HG03175 (cell line): Measurements from ENCODE around the gene FARP1.

ENCODE experiments used
- ATAC-seq: cut with Tn5 transposase; IDR thresholded peaks from one replicate; pipeline ENCODE4 v1.9.1; 2021; ENCODE audit warnings: mild to moderate bottlenecking, moderate library complexity; ENCODE audit not compliant: unreplicated experiment

The FARP1 gene

DNA sequence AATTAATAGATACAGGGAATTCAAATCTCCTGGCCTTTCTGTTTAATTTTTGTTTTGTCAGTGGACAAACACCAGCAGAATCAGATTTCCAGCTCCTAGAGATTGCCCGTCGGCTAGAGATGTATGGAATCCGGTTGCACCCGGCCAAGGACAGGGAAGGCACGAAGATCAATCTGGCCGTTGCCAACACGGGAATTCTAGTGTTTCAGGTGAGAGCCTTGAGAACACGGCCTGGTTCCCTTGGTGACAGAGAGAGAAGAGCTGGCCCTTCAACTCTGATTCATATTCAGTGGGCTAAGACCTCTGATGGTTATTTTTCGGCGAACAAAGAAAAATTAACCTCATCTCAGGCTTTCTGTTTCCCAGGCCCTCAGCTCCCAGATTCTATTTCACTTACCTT lies 242.7 kb downstream of the FARP1 start:
- ATAC-seq = no peak

DNA sequence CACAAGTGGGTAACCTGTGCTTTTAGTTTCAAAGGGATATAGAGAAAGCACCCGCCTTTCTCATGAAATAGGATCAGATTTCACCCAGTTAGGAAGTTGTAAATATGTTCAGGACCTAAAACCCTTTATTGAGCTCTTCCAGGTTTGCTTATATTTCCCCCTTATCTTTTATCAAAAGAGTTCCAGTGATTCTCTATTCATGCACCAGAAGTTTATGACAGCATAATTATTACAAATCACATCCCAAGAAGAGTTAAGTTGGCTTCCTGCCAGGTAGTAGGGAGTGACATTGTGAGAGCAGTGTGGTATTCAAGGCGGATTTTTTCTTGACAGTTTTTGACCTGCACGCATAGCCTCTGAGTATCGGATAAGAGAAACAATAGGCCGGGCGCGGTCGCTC lies 243.7 kb downstream of the FARP1 start:
- ATAC-seq = no peak

DNA sequence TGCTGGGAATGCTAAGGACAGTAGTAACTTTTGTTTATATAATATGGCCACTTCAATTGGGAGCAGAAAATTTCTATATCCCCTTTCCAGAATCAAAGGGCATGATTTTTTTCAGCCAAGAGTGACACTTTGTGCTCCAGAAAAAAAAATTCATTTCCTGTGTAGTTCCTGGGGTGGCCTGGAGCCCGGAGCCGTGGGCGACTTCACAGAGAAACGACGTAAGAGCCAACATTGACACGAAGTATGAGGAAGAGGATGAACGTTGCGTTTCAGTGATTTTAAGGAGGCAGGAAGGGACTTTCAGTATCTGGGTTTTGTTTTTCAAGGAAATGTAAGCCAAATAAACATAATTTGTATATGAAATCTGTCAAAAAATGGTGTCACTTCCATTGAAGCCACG lies 246.4 kb downstream of the FARP1 start:
- ATAC-seq = no peak

DNA sequence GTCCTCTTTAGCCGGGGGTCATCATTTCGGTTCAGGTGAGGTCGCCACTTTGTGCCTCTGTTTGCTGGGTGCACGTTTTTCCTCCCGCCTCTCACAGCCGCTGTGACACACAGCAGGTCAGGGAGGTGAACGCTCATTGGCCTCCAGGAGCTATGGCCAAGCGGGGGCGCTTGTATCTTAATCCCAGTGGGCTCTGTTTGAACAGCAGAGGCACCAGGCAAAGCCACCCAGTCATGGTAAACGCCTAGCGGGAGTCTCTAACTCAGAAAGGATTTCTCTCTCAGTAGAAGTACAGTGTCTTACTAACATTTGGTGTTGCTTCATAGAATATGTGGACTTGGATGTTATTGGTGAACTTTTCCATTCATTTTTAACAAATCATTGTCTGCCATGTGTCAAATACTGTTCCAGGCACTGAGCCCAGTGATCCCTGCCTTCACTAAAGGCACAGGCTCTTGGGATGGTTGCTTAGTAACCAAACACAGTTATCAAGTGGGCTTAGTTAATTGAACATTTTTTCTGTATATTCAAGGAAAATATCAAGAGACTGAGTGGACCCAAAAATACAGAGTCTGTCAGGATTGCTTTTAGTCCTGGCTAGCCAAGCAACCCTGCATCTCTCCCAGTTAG lies 247.3 kb downstream of the FARP1 start:
- ATAC-seq = no peak

DNA sequence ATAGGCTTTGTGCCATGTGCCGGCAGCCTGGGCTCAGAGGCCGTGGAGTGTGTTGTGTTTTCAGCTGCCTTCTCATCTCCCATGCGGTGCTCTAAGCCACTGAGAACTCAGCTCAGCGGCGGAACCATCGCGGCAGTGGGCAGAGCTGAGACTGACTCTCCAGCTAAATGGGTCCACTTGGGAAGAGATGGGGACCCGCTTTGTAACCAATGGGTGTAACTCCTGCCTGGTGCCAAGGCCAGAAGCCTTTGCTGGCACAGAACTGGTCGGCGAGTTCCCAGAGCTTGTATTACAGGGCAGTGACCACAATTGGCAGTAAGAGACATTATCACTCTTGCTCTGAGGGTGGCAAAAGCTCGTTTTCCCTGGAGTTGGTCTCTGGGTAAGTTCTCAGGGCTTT lies 251.0 kb downstream of the FARP1 start:
- ATAC-seq = no peak

DNA sequence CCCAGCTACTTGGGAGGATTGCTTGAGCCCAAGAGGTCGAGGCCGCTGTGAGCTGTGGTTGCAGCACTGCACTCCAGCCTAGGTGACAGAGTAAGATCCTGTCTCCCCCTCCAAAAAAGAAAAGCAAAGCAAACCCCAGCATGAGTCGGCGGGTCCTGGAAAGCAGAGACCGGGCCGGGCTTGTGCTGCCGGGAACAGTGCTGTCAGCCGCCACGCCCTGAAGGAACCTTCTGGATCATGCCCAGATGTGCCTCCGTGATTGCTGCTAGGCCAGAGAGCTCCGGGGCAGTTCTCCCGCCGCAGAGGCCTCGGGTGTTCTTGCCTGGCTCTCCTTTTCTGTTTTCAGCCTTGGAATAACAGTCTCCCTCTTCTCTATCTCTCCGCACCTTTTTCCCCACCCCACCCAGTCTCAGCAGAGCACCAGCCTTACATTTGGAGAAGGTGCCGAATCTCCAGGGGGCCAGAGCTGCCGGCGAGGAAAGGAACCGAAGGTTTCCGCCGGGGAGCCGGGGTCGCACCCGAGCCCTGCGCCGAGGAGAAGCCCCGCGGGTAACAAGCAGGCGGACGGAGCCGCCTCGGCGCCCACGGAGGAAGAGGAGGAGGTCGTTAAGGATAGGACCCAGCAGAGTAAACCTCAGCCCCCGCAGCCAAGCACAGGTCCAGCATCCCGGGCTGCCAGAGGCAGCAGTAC lies 252.1 kb downstream of the FARP1 start:
- no peak for ATAC-seq

DNA sequence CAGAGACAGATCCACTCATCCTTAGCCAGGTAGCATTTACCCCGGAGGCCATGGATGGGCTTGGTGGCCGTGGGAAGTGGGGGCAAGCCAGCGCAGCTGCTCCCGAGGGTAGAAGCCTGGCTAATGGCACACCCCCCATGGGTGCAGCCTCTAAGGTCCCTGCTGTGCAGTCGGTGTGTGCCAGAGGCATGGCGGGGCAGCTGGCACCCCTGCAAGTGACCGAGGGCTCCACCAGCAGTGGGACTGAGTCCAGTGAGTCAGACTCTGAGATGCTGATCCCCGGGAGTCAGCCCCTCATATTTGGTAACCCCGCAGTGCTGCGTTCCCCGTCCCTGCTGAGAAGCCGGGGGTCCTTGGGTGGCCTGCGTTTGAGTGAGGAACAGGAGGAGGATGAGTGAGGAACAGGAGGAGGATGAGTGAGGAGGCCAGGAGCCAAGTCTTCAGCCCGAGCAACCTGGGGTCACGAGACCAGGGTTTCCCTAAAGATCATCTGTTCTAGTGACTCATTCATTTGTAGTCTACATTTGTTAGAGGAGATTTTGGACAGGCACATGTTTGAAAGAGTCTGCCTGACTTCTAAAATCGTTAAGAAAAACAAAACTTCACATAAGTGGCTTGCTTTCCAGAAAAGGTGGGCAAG lies 253.3 kb downstream of the FARP1 start:
- ATAC-seq = no peak

DNA sequence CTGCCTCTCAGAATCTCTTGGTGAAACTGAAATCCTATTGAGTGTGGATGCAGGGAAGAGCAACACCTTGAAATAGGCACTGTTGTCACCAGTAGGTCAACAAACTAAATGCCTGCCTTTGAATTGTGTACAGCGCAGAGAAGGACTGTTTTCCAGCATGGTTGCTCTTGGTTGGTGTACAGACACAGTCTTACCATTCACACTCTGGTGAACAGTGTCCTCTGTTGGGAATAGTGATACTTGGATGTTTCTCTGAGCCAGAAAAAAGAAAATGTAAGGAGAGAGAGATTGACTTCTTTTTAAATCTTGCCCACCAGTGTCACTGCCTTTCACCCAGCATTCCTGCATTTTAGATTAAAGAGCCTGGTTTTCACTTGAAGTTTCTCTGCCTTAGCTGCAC lies 254.3 kb downstream of the FARP1 start:
- no peak for ATAC-seq

DNA sequence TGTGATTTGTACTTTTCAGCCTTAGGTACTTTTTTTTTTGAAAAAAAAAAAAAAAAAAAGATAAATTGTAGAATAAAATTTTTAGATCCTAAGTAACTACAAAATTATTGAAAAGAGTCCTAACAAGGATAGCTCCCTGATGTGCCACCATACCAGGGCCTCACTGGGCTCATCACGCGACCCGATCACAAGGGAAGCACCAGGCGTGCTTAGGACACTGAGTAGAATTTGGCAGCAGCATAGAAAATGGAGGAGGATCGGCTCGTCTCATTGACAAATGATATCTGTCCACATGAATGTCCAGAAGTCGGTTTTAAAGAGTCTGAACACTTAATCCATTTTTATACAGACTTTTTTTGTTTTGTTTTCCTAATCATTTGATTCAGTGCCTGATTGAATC lies 255.0 kb downstream of the FARP1 start:
- no peak for ATAC-seq

DNA sequence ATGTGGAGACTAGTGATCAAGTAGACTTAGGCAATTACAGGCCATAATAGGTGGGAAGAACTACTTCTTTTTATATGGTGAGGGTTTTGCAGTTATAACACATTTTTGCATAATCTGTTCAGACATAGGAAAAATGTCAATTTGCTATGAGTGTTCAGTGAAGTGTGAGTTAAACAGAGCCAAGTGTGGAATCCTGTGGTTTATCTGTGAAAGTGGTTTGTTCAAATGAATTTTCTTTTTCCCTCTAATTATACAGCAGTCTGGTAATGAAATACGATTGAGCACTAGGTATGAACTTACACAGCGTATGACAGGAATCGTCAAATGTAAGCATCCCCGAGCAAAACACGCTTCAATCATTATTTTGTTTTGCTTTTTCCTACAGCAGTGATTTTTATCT lies 255.7 kb downstream of the FARP1 start:
- ATAC-seq = no peak

DNA sequence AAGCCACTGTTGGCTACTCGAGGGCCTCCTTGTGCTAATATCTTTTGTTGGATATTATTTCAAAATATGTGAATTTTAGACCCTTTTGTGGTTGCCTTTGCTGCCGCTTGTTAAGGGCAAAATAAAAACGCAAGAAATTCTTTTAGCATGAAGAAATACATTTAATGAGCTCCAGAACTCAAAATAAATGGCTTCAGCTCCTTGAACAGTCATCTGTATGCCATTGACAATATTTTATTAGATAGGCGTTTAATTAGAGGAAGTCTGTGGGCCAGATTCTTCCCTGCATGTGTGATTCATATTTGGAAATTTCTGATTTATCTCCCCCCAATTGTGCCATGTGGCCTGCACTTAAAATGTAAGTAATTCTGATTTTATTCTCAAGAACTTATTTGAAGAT lies 256.9 kb downstream of the FARP1 start:
- ATAC-seq = no peak

DNA sequence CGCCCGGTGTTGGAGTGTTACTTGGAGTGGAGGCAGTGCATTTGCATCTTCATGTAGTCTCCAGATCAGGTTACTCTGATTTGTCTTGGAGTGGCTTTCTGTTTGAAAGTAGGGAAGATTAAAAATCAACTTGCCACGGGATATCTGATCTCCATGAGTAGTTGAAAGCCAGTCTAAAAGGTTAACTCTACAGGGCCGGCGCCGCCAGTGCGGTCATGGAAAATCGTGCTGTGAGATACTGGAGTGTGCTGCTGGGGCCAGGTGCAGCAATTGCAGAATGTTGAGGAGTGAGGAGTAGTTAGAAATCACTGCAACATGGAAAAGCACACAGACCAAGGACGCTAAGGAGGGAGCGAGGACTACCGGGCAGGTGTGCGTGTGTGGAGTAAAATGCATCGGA lies 259.0 kb downstream of the FARP1 start:
- no peak for ATAC-seq

DNA sequence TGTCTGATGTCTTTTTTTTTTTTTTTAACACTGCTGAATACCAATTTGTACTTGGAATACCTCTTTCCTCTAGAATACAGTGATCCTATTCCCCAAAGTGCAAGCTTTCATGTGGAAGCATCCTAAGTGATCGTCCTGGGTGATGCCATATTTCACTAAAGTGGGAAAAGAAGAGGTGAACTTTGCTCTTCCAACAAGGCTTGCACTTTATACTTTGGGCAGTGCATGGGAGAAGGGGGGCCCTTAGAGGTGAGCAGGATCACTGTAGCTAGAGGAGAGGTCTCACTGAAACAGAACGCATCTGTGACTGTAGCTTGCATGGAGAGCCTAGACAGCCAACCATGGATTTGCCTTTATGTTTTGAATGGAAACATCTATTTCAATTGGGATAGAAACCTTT lies 260.2 kb downstream of the FARP1 start:
- no peak for ATAC-seq

DNA sequence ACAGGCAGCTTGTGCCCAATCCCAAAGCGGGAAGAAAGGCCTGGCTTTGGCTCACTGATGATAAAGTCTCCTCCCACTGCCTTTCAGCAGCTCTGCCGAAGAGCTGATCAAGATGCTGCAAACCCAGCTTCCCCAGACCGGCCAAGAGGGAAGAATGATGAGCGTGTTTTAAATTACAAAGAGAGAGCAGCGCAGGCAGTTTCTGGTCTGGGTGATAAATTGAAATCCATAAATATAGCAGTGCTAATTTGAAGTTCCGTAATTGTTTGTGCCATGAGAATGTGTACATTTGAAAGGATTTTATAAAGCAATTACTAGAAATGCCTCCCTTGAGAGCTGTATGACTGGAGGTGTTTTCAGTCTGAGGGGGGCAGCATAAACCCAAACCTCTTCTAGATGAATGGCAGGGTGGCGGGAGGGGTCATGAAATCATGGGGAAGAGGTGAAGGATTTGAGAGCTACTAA lies 262.2 kb downstream of the FARP1 start:
- no peak for ATAC-seq

DNA sequence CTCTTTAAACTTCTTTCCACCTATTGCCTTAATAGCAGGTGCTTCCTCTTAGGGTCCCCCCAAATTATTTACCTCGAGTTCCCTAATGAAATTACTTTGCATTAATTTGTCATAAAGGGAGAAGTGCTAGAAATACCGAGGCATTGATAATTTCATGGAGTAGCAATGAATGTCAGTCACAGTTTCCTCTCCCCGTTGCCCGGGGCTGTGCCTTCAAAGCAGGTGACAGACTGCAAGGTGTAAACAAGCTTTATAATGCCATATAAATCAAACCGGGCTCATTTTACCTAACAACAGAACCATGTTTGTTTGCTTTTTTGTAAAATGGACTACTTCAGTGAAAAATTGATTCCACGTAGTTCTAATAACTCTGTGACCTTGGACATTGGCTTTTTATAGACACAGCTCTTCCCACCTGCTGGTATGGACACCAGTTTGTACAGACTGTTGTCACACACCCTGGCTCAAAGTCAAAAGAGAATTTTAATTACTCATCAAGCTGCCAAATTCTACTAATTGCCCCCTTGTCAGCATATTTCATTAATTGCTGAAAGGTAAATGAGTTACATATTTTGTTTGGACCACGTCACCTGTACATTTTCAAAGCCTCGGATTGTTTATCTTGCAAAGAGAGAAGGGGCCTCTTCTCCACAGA lies 262.9 kb downstream of the FARP1 start:
- ATAC-seq = no peak

DNA sequence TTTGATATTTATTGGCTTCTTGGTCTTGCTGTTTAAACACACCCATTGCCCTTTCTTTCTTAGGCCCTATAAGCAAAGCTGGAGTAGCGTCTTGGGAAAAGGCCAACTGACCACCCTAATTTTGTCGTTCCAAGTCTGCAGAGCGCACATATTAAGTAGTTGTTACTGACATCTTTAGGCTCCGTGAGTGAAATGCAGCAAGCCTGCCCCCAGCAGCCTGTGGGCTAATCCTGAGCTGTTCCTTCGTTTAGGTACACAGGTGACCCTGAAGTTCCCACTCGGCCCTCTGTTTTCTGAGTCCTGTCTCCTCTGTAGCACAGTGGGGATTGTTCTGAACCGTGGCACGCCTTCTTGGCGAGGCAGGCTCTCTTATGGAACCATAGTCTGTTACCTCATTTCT lies 263.5 kb downstream of the FARP1 start:
- no peak for ATAC-seq

DNA sequence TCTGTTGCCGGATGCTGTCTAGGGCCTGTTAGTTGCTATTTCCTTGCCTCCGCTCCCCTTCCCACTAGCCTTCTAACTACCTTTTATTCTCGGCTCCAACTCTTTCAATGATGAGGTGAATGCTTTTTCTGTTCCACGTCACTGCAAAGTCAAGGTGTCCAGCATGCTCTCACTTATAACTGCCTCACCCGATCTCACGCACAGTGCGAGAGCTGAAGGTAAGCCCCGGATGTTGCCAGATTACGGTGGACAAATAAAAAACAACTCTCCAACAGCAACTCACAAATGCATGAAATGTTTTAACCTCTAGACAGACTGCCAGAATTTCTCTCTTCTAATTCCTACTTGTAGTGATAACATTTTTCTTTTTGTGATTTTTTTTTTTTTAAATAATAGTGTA lies 264.1 kb downstream of the FARP1 start:
- no peak for ATAC-seq

DNA sequence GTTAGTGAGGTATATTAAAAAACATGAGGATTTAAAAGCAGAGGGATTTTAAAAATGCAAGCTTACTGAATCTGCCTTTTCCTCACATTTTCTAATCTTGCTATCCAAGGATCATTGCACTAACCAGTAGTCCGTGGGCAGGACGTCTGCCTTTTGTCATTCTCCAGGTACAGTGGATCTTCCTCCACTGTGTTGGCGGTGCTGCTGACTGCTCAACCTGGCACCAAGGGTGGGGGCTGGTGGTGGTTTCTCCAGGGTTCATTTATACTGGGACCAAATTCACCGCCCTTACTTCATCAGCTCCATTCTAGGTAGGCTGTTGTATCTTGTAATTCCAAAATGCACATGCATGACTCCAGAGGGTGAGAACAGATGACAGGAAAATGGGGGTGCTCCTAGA lies 264.7 kb downstream of the FARP1 start:
- ATAC-seq = no peak

DNA sequence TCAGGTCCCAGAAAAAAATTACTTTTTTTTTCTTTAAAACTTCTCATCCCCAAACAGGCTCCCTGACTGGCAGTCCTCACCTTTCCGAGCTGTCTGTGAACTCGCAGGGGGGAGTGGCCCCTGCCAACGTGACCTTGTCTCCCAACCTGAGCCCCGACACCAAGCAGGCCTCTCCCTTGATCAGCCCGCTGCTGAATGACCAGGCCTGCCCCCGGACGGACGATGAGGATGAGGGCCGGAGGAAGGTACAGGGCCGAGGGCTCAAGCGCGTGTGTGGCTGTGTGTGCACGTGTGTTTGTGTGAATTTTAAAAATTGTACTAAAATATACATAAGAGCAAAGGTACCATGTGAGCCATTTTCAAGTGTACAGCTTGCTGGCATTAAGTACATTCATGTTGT lies 266.4 kb downstream of the FARP1 start:
- ATAC-seq = no peak

DNA sequence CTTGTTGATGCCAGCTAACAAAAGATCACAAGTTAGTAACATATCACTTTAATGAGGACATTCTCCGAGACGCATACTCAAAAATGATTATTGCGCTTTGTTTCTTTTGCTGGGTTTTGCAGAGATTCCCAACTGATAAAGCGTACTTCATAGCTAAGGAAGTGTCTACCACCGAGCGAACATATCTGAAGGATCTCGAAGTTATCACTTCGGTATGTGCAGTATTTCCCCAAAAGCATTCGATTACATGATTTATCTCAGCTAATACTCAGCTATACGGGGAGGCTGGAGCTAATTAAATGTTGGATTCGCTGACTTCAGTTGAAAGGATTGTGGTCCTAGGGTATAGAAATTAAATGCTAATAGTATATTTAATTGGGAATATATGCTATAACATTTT lies 267.7 kb downstream of the FARP1 start:
- no peak for ATAC-seq

DNA sequence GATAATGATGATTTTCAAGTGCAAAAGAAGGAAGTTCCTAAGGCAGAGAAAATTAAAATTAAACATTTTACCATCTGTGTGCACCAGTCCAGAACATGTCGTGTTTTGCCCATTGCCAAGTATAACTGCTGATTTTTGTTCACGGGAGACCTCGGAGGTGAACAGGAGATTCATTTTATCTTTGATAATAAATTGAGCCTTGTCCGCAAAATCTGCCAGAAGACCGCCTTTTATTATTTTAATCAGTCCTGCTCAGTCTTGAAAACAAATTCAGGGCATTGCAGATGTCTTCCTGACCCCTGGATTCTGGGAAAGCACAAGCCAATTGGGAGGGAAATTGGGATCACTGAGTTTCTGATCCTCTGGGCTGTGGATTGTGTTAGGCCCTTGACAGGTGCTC lies 268.1 kb downstream of the FARP1 start:
- no peak for ATAC-seq
